GM21825 (cell line): ENCODE results near the gene OR10A6.
A peak's percentile ranks its signal among the peaks of the same experiment; 100 is the strongest.

Source experiments
- ATAC-seq: cut with Tn5 transposase; IDR thresholded peaks from one replicate; pipeline ENCODE4 v1.9.1; 2021; ENCODE audit warnings: mild to moderate bottlenecking, moderate library complexity; ENCODE audit not compliant: unreplicated experiment

The OR10A6 gene

GRCh38 chr11:7911011-7911410 lies 20.1 kb downstream of the OR10A6 start:
- ATAC-seq = no peak

GRCh38 chr11:7910286-7910788 lies 20.7 kb downstream of the OR10A6 start:
- ATAC-seq = no peak

- ATAC-seq = no peak
These were observed 21.3 kb downstream of the OR10A6 start for GRCh38 chr11:7909585-7910285.

DNA sequence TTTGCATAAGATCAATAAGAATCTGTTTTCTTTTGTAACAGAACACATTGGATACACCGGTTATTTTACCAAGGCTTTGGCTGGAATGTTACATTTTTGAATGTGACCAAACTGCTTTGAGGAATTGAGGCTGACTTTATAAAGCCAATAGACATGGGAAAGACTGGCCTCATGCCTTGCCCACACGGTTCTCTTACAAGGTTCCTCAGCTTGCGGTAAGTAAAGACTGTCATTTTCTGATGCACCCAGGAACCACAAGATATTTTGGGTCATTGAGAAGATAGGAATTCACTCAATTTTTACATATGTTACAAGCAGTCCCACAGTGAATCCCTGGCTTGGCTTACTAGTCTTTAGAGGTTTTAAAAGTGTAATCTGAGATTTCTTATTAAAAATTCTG lies 23.9 kb downstream of the OR10A6 start:
- no peak for ATAC-seq

DNA sequence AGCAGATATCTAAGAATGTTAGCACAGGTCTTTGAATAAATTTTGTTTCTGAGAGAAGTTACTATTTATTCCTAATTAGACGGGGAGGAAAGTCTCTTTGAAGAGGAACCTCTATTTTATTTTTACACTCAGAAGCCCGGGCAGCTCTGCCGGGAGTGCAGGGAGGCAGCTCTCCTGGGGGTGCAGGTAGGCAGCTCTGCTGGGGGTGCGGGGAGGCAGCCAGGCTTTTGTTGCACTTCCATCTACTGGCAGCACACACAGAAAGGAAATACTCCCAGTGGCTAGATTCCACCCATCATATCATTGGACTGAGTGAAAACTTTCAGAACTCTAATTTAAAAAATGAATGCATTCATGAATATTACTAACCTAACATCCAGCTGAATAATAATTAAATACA lies 24.6 kb downstream of the OR10A6 start:
- ATAC-seq = no peak

DNA sequence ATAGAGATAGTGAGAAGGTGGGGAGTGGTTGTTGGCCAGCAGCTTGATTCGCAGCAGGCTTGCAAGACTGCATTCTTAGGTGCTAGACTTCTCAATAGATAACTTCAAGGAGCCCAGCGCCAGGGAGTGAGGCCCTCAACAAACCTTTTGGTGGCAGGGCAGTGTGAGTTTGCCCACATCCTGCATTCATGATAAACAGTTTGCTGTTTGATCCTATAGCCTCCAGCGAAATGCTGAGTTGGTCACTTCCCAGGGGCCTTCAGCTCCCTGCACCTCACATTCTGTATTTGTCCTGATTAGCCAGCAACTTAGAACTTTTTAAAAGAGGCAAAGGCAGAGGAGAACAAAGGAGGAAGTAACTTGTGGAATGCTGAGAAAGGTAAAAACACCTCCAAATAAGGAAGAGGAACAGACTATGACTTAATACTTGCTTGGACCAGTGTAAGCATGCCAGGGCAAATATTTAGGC lies 25.1 kb downstream of the OR10A6 start:
- ATAC-seq = no peak

DNA sequence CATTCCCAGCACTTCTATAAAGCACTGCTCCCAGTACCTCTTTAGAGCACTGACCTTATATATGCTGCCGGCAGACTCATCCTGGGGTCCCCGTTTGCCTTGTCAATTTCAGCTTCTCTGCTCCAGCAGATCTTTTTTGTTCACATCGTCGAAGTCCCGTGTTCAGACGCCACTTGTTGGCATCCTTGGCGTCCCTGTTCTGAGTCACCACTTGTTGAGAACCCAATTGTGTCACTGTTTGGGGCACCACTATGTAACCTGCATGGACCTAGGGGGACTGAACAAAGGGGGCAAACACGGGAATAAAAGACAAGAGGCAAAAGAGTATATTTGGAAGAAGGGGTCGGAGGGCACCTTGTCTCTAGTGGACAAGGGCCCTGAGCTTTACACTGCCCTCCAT lies 25.5 kb downstream of the OR10A6 start:
- no peak for ATAC-seq

DNA sequence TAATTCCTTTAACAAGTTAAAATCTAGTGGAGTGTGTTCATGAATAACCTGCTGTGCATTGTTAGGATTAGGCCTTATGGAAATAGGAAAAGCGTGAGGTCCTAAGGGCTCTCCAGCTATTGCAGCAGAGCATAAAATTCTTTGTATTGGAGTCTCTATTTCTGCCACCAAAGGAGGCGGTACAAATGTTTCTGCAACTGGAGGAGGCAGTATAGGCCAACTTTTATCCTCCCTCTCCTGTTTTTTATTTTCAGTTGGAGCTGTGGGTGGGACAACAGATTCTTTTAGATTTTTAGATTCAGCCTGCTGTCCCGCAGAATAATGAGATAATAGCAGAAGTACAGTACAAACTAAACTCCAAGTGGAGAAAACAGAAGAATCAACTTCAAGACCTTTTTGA lies 26.2 kb downstream of the OR10A6 start:
- no peak for ATAC-seq

GRCh38 chr11:7903940-7904339 lies 27.1 kb downstream of the OR10A6 start:
- ATAC-seq = no peak

DNA sequence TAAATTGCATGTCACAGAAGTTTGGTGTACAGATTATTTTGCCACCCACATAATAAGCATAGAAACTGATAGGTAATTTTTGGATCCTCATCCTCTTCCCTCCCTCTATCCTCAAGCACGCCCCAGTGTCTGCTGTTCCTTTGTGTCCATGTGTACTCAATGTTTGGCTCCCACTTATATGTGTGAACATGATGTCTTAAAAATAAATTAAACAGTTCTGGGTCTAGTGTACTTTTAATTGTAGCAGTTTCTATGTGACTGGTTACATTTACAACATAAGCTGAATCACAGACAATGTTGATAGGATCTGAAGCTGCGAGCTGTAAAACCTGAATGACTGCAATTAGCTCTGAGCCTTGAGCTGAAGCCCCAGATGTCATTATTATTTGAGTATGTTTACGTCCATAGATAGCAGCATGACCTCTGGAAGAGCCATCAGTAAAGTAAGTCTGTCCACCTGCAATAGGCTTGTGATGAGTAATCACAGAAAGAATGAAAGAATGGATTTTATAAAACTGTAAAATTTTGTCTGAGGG lies 29.7 kb downstream of the OR10A6 start:
- no peak for ATAC-seq

DNA sequence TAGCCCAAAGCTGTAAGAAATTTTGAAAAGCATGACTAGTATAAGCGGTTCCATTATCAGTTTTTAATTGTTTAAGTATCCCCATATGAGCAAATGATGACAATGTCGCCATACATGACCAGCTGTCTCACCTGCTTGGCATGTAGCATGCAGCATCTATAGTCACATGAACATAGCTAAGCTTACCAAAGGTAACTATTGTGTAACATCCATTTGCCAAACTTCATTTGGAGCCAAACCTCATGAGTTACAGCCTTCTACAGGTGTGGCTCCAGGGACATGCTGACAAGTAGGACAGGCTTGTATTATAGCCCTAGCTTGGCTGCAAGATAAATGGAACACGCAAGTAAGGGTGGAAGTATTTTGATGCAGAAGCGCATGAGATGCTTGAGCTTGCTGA lies 30.4 kb downstream of the OR10A6 start:
- no peak for ATAC-seq

DNA sequence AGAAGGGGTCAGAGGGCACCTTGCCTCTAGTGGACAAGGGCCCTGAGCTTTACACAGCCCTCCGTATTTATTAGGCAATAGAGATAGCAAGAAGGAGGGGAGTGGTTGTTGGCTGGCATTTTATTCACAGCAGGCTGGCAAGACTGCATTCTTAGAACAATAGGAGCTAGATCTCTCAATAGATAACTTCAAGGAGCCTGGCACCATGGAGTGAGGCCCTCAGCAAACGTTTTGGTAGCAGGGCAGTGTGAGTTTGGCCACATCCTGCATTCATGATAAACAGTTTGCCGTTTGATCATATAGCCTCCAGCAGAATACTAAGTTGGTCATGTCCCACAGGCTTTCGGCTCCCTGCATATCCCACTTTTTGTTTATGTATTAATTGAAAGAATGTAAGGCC lies 31.6 kb downstream of the OR10A6 start:
- ATAC-seq = no peak

GRCh38 chr11:7898666-7899283 lies 32.3 kb downstream of the OR10A6 start:
- ATAC-seq = no peak

GRCh38 chr11:7896009-7896785 lies 34.9 kb downstream of the OR10A6 start:
- ATAC-seq = no peak

DNA sequence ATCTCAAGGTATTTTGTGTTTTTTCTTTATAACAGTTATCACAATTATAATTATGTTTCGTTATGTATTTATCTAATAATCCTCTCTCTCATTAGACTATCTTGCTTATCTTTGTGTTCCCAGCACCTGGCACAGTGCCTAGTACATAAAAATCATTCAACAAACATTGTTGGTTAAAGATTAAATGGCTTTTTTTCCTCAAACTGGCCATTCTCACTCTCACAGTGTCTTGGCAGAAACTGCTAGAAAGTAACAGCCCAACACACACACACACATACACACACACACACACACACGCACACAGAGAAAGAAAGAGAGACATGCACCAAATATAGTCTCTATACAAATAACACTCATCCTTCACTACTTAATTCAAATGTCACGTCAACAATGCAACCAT lies 36.8 kb downstream of the OR10A6 start:
- no peak for ATAC-seq

DNA sequence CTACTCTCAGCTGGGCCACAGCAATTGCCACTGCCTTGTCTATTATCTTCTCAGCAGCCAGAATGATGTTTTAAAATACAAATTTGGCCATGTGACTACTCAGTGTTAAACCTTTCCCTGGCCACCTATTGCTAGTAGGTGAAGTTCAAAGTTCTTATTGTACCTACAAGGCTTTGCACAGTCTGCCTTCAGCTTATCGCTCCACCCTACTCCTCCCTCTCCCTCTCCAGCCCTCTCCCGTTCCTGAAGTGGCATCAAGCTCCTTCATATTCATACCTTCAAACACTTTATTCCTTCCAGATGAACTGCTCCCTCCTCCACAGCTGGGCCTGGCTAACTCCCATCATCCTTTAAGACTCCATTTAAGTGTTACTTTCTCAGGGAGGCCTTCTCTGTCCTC lies 37.3 kb downstream of the OR10A6 start:
- ATAC-seq = no peak

- peak; percentile 53 for ATAC-seq
These were observed 38.2 kb downstream of the OR10A6 start for GRCh38 chr11:7892840-7893254.

GRCh38 chr11:7892059-7892699 lies 38.9 kb downstream of the OR10A6 start:
- ATAC-seq = no peak

DNA sequence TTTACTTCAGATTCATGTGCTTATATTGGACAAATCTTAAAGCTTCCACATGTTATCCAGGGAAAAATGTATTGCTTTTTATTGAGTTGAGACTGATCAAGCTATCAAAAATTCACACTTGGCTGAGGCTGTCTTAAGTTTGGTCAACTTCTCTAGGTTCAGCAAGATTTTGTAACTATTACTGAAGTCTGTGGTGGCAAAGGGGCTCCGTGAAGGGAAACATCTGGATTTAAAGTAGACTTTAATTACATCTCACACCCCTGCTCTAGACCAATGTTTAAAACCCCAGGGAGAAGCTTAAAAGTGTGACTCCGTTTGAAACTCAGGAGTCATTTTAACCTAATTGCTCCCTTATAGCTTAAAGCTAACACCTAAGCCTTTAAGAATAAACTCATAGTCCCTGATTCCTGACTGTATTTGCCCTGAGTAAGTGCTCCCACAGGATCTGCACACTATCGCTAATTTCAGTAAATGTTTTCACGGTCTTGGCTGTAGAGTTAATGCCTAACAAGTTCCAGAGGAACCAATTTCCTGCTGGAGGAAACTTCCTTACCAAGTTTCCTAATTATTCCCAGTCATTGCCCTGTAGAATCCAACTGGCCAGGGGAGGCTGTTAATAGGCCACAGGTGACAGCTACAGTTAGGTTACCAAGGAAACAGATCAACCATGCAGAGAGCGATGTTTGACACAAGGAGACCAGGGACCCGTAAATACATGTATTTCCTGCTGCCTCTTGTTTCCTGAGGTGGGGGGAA lies 40.5 kb downstream of the OR10A6 start:
- ATAC-seq = peak; percentile 50

GRCh38 chr11:7889985-7890384 lies 41.1 kb downstream of the OR10A6 start:
- ATAC-seq = no peak
